ENCODE results near the gene PSME1. TPM values are rescaled to one million over a fixed set of nuclear protein-coding genes. Genes with fewer than 3 reads are reported as not detected.
A peak's percentile ranks its signal among the peaks of the same experiment; 100 is the strongest.

The PSME1 gene
- total and polyA plus RNA-seq, 2 of the 13 experiments (the other 11 are each of a cell fraction or from before 2014, with no cell fraction given): 159 to 608 TPM

DNA sequence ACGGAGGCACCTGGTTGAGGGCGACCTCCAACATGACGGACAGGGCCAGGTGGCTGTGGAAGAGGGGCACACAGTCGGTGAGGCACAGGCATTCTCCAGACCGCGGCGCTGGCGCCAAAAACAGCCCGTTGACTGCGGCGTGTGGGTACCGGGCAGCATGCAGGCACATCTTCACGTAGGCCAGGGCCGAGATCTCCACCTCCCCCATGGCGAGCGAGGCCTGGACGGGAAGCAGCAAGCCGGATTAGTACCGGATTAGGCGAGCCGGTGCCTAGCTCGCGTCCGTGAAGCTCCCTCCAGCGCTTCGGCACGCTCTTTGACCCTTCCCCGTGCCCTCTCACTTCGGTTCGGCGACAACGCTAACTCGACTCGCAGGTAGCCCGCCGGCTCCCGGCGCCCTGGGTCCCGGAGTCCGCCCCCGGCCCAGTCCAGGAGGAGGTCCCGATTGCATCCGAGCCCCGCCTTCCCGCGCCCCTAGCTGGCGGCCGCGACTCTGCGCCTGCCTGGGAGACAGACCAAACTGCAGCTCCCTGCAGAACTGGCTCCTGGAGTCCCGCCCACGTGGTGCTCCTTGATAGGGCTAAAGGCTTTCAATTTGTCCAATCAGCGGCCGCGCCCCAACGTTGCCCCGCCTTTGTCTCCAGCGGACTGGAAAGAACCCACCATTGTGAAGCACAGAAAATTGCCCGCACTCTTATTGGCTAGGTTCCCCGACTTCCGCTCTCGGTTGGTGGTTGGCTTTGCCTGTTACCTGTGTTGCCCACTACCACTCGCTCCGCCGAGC lies 5.3 kb downstream of the PSME1 start, which contains the start of gene EMC9 (continued):
- TF ChIP-seq MED1 (CRISPR knock-in tag; IDR thresholded peaks at IDR 0.05): peak; percentile 75
- TF ChIP-seq NPAS2 (CRISPR knock-in tag; IDR thresholded peaks at IDR 0.05; ENCODE audit: borderline replicate concordance): no peak
- TF ChIP-seq, protein P1, sequence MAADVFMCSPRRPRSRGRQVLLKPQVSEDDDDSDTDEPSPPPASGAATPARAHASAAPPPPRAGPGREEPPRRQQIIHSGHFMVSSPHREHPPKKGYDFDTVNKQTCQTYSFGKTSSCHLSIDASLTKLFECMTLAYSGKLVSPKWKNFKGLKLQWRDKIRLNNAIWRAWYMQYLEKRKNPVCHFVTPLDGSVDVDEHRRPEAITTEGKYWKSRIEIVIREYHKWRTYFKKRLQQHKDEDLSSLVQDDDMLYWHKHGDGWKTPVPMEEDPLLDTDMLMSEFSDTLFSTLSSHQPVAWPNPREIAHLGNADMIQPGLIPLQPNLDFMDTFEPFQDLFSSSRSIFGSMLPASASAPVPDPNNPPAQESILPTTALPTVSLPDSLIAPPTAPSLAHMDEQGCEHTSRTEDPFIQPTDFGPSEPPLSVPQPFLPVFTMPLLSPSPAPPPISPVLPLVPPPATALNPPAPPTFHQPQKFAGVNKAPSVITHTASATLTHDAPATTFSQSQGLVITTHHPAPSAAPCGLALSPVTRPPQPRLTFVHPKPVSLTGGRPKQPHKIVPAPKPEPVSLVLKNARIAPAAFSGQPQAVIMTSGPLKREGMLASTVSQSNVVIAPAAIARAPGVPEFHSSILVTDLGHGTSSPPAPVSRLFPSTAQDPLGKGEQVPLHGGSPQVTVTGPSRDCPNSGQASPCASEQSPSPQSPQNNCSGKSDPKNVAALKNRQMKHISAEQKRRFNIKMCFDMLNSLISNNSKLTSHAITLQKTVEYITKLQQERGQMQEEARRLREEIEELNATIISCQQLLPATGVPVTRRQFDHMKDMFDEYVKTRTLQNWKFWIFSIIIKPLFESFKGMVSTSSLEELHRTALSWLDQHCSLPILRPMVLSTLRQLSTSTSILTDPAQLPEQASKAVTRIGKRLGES (CRISPR knock-in tag; IDR thresholded peaks at IDR 0.05; ENCODE audit: borderline replicate concordance): peak; percentile 33
- TF ChIP-seq SMC3 (IDR thresholded peaks at IDR 0.05; ENCODE audit: low read length): no peak
- no peak; the same call in 1 of the 2 replicates for TF ChIP-seq ZNF136 (CRISPR knock-in tag; IDR thresholded peaks at IDR 0.05; ENCODE audit: low read depth)
- peak; percentile 96; the same call in 1 of the 2 replicates for TF ChIP-seq ZNF569 (CRISPR knock-in tag; IDR thresholded peaks at IDR 0.05; ENCODE audit: borderline replicate concordance)
- no peak for TF ChIP-seq ZEB1 (IDR thresholded peaks at IDR 0.05; ENCODE audit: insufficient replicate concordance, low read depth)
- TF ChIP-seq PAWR (CRISPR knock-in tag; IDR thresholded peaks at IDR 0.05; ENCODE audit: borderline replicate concordance): peak; percentile 27; the same call in 1 of the 2 replicates
- TF ChIP-seq, protein P2, sequence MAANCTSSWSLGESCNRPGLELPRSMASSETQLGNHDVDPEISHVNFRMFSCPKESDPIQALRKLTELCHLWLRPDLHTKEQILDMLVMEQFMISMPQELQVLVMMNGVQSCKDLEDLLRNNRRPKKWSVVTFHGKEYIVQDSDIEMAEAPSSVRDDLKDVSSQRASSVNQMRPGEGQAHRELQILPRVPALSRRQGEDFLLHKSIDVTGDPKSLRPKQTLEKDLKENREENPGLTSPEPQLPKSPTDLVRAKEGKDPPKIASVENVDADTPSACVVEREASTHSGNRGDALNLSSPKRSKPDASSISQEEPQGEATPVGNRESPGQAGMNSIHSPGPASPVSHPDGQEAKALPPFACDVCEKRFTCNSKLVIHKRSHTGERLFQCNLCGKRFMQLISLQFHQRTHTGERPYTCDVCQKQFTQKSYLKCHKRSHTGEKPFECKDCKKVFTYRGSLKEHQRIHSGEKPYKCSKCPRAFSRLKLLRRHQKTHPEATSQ (CRISPR knock-in tag; IDR thresholded peaks at IDR 0.05; ENCODE audit: borderline replicate concordance): peak; percentile 74
- TF ChIP-seq, protein P3, sequence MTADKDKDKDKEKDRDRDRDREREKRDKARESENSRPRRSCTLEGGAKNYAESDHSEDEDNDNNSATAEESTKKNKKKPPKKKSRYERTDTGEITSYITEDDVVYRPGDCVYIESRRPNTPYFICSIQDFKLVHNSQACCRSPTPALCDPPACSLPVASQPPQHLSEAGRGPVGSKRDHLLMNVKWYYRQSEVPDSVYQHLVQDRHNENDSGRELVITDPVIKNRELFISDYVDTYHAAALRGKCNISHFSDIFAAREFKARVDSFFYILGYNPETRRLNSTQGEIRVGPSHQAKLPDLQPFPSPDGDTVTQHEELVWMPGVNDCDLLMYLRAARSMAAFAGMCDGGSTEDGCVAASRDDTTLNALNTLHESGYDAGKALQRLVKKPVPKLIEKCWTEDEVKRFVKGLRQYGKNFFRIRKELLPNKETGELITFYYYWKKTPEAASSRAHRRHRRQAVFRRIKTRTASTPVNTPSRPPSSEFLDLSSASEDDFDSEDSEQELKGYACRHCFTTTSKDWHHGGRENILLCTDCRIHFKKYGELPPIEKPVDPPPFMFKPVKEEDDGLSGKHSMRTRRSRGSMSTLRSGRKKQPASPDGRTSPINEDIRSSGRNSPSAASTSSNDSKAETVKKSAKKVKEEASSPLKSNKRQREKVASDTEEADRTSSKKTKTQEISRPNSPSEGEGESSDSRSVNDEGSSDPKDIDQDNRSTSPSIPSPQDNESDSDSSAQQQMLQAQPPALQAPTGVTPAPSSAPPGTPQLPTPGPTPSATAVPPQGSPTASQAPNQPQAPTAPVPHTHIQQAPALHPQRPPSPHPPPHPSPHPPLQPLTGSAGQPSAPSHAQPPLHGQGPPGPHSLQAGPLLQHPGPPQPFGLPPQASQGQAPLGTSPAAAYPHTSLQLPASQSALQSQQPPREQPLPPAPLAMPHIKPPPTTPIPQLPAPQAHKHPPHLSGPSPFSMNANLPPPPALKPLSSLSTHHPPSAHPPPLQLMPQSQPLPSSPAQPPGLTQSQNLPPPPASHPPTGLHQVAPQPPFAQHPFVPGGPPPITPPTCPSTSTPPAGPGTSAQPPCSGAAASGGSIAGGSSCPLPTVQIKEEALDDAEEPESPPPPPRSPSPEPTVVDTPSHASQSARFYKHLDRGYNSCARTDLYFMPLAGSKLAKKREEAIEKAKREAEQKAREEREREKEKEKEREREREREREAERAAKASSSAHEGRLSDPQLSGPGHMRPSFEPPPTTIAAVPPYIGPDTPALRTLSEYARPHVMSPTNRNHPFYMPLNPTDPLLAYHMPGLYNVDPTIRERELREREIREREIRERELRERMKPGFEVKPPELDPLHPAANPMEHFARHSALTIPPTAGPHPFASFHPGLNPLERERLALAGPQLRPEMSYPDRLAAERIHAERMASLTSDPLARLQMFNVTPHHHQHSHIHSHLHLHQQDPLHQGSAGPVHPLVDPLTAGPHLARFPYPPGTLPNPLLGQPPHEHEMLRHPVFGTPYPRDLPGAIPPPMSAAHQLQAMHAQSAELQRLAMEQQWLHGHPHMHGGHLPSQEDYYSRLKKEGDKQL (CRISPR knock-in tag; IDR thresholded peaks at IDR 0.05; ENCODE audit: low read depth): peak; percentile 12; the same call in 1 of the 2 replicates
- no peak for TF ChIP-seq ZFP82 (CRISPR knock-in tag; IDR thresholded peaks at IDR 0.05; ENCODE audit: borderline replicate concordance)
- TF ChIP-seq ZNF558 (CRISPR knock-in tag; IDR thresholded peaks at IDR 0.05; ENCODE audit: borderline replicate concordance): no peak
- no peak for TF ChIP-seq IKZF4 (CRISPR knock-in tag; IDR thresholded peaks at IDR 0.05; ENCODE audit: borderline replicate concordance, low read depth, not compliant biosample characterization)
- no peak for TF ChIP-seq PLRG1 (conservative IDR thresholded peaks at IDR 0.05)
- no peak for TF ChIP-seq ZNF850 (CRISPR knock-in tag; conservative IDR thresholded peaks at IDR 0.05)
- peak; percentile 79 for TF ChIP-seq CBX5 (CRISPR knock-in tag; IDR thresholded peaks at IDR 0.05; ENCODE audit: borderline replicate concordance)
- peak; percentile 99 for TF ChIP-seq ZNF235 (CRISPR knock-in tag; IDR thresholded peaks at IDR 0.05; ENCODE audit: borderline replicate concordance)

Measured in HepG2 (cell line).